GM19467 (cell line): ENCODE measurements around the gene ALPK3.

Source experiments
- ATAC-seq: cut with Tn5 transposase; IDR thresholded peaks from one replicate; pipeline ENCODE4 v1.9.1; 2021; ENCODE audit warnings: mild to moderate bottlenecking, moderate library complexity; ENCODE audit not compliant: unreplicated experiment

Gene ALPK3

DNA sequence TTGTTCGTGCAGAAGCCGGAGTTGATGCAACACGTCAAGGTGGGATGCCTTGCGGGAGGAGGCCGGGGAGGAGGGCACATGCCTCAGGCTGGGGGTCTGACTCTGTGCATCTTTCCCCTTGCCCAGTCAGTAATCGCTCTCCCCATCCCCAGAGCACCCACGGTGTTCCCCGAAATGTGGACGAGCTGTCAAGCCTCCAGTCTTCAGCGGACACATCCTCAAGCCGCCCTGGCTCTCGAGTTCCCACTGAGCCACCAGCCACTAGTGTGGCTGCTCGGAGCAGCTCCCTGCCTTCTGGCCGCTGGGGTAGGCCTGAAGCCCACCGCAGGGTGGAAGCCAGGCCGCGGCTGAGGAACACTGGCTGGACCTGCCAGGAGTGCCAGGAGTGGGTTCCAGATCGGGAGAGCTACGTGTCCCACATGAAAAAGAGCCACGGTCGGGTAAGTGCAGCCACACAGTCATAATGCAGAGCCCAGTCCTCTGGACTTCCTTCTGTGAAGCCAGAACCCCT is 18.7 kb upstream of the ALPK3 start:
- no peak for ATAC-seq

- no peak for ATAC-seq
Observed at GRCh38 chr15:84799511-84800187, 17.5 kb upstream of the ALPK3 start.

- ATAC-seq = no peak
Observed at GRCh38 chr15:84800365-84800806, 16.8 kb upstream of the ALPK3 start.

- ATAC-seq = no peak
Observed at GRCh38 chr15:84804005-84804900, 12.9 kb upstream of the ALPK3 start.

DNA sequence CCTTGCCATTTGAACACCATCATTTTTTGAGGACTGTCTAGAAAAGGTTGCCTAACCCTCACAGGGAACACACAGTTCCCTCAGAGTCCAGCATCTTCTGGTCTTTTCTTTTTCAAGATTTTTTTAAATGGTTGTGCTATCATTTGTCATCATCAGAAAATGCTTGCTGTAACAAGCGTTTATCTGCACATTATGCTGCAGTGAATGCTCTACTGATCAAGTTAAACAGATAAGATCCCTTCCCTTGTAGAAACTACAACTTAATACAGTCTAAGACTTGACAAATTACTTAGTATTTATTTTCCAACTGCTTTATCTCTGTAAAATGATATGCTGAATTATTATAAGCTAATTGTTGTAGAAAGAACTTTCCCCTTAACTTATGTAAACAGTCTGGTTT is 11.9 kb upstream of the ALPK3 start:
- no peak for ATAC-seq

- no peak for ATAC-seq
Observed at GRCh38 chr15:84807228-84807627, 9.9 kb upstream of the ALPK3 start.

- no peak for ATAC-seq
Observed at GRCh38 chr15:84810073-84810840, 6.9 kb upstream of the ALPK3 start.

- no peak for ATAC-seq
Observed at GRCh38 chr15:84811151-84811550, 6.0 kb upstream of the ALPK3 start.

- ATAC-seq = no peak
Observed at GRCh38 chr15:84811828-84812227, 5.3 kb upstream of the ALPK3 start.

DNA sequence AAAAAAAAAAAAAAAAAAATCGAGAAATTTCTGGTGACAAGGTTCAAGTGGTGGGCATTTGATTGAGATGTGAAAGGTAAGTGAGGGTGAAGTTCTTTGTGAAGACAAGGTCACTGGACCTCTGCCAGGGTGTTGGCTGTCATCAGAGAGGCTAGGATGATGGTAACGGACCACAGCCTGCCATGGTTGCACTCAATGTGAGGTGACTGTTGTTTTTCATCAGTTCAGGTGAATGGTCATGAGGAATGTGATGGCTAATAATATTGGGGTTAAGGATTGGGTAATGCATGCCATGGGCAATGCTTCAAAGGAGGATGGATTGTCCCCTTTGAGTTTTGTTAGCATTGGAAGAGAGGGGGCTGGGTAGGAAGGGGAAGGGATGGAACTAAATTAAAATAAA is 4.3 kb upstream of the ALPK3 start:
- no peak for ATAC-seq

DNA sequence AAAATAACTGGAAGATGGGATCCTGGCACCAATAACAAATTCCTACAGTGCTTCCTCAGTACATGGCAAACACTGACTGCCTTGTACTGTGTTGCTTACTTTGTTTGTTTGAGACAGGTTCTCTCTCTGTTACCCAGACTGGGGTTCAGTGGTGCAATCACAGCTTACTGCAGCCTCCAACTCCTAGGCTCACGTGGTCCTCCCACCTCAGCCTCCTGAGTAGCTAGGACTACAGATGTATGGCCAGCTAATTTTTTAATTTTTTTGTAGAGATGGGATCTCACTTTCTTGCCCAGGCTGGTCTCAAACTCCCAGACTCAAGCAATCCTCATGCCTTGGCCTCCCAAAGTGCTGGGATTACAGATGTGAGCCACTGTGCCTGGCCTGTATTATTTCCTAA is 3.7 kb upstream of the ALPK3 start:
- no peak for ATAC-seq

DNA sequence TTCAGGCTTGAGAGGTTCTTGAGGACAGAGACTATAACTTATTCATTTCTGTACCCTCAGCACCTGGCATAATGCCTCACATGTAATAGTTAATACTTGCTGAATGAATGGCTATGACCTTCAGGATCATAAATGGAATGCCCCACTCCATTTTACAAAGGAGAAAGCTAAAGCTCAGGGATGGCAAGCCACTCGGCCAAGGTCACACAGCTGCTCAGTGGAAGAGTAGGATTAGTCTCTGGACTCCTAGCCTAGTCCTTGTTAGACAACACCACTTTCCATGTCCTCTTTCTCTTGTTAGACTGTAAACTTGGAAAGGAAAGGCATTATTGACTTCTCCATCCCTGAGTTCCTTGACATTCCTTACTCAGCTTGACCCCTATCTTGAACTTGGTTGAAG is 3.2 kb upstream of the ALPK3 start:
- ATAC-seq = no peak

- no peak for ATAC-seq
Observed at GRCh38 chr15:84814916-84815315, 2.2 kb upstream of the ALPK3 start.

DNA sequence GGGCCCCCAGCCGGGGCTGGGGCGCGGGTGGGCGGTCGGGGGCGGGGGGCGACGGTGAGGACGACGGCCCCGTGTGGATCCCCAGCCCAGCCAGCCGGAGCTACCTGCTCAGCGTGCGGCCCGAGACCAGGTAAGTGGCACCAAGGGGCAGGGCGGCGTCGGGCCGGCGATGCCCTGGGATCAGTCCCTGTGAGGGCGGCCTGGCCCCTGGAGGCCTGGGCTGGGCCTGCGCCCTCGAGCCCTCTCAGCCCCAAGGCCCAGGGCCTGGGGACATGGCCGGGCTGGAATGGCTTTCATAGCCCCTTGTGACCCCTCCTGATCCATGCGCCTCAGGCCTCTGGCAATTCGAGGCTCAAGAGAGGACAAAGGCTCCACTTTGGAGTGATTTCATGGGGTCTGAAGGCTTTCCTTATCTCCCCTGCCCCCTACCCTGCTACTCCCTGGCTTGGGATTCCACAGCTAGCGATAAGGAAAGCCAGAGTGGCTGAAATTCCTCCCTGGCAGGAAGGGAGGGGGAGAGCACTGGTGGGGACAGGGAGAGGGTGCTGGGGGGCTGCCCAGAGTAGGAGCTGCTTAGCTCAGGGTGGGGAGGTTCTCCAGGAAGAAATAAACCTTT is 418 bp downstream of the ALPK3 start:
- ATAC-seq = no peak

GRCh38 chr15:84818261-84819131 is 1.3 kb downstream of the ALPK3 start:
- no peak for ATAC-seq

DNA sequence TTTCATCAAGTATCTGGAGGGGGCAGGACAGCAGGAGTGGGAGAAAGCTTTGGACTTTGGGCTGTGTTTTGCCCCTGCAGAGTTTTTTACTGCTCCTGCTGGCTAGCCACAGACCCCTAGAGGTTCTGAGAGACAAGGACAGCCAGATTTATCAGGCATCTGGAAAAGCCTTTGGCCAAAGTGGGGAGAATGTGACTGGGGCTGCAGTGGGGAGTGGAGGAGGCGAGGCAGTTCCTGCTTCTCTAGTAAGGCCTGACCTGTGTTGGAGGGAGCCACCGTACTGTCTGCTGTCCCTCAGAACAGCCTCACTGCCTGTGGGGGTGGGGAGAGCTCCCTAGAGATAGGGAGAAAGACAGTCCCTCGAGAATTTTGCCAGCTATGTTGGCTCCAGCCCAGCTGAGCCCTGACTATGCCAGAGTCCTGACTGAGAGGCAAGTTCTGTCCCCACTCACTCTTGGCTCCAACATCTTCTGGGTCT is 2.2 kb downstream of the ALPK3 start:
- ATAC-seq = no peak

GRCh38 chr15:84819791-84820190 is 2.6 kb downstream of the ALPK3 start:
- ATAC-seq = no peak

DNA sequence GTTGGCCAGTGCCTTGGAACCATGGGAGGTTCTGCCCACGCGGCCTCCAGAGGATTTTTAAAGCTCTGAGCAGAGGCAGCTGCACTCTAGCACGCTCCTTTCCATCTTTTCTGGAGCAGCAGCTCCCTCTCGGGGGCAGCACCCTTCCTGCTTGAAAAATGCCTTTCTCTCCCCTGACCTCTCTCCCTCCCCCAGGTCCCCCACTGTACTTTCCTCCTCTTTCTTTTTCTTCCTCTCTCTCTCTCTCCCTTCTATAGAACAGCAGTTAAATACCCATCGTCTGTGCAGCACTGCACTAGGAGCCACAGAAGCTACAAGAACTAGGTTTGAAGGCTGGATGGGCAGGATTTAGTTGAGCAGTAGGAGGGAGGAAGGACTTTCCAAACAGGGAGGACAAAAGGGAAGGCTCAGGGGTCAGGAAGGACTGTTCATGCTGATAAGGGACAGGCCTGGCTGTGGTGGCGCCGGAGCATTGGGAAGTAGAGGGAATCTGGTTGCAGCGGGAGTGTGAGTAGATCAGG is 4.4 kb downstream of the ALPK3 start:
- no peak for ATAC-seq

DNA sequence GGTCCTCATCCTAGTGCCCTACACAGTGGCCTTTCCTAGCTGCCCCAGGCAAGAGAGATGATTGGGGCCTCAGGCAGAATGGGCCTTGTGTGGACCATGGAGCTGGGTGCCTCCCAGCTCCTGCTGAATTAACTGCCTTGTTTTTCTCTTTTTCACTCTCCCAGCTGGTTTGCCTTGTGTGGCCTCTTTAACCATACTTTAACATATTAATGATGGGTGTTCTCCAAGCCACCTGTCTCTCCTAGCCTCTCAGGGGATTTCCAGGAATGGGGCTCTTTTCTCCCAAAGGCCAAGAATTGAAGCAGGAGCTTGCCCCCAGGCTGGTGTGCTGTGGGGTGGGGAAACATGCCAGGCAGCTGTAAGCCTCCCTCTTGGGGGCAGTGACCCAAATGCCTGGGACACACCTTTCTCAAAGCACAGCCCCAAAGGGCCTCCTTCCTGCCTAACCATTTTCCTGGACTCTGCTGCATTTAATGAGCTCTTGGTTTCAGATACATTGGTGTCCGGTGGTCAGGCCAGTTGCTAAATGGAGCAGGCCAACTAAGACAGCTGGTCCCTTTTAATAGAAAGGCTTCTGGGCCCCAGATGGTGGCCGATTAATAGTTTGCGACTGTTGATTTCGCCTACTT is 5.6 kb downstream of the ALPK3 start:
- ATAC-seq = no peak
